GM21529 (cell line): ENCODE measurements around the gene FGF22.
A peak's percentile ranks its signal among the peaks of the same experiment; 100 is the strongest.

Source experiments
- ATAC-seq: cut with Tn5 transposase; IDR thresholded peaks from one replicate; pipeline ENCODE4 v1.9.1; 2021; ENCODE audit not compliant: unreplicated experiment

FGF22 gene

GRCh38 chr19:677601-678436, 38.1 kb downstream of the FGF22 start:
- no peak for ATAC-seq

GRCh38 chr19:678791-679388, 39.2 kb downstream of the FGF22 start:
- no peak for ATAC-seq

GRCh38 chr19:679418-680286, 40.0 kb downstream of the FGF22 start:
- peak; percentile 12 for ATAC-seq

- ATAC-seq: peak; percentile 67
Observed at GRCh38 chr19:680287-681028, 40.8 kb downstream of the FGF22 start.

- ATAC-seq: no peak
Observed at GRCh38 chr19:681029-682019, 41.6 kb downstream of the FGF22 start.

- ATAC-seq: no peak
Observed at GRCh38 chr19:682678-683320, 43.1 kb downstream of the FGF22 start.

- no peak for ATAC-seq
Observed at GRCh38 chr19:685454-685931, 45.8 kb downstream of the FGF22 start.

GRCh38 chr19:686589-687297, 47.1 kb downstream of the FGF22 start:
- no peak for ATAC-seq

- ATAC-seq: no peak
Observed at GRCh38 chr19:687569-688166, 48.0 kb downstream of the FGF22 start.

GRCh38 chr19:688214-688613, 48.5 kb downstream of the FGF22 start:
- ATAC-seq: no peak

- no peak for ATAC-seq
Observed at GRCh38 chr19:688992-689391, 49.3 kb downstream of the FGF22 start.

GRCh38 chr19:690203-690602, 50.5 kb downstream of the FGF22 start:
- ATAC-seq: no peak
